Skeletal muscle cell (primary cell): ENCODE results near the gene PASK.

ENCODE experiments used
- DNase-seq: peaks from one replicate; pipeline ENCODE4 v3.0.0-alpha.2; 2010; ENCODE audit warnings: low read depth
- H3K4me3 ChIP-seq: 2 replicates; pipeline ENCODE4 v1.5.1; 2011; ENCODE audit warnings: low read depth, mild to moderate bottlenecking, control low read depth, low read length, moderate library complexity

Gene PASK

DNA sequence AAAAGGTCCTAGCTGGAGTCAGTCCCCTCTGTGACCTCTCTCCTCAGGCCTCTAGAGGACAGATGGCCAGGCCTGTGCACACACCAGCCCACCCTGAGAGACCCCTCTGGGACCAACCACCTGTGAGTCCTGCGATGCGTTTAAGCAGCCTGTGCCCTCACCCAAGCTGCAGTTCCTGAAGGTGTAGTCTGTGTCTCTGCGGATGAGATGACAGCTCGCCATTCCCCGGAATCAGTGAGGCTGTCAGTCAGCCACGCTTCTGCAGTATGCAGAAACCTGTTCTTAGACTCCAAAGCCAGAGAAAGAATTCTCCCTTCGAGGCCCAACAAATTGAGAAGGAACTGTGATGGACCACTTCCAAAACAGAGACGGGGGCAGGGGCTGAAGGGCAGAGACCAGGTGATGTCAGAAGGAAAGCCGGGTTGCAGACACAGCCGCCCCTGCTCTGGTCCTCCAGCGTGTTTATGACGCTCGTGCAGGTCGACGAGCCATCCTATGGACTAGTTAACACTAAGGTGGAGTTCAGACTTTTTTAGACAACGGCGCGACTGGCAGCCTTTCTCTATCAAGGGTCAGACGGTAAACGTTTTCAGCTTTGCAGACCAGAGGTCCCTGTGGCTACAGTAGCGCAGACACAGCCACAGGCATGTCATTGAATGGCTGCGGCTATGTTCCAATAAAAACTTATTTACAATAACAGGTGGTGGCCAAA lies 57.4 kb downstream of the PASK start:
- DNase-seq: no peak
- H3K4me3 ChIP-seq: no peak overlapping the region

DNA sequence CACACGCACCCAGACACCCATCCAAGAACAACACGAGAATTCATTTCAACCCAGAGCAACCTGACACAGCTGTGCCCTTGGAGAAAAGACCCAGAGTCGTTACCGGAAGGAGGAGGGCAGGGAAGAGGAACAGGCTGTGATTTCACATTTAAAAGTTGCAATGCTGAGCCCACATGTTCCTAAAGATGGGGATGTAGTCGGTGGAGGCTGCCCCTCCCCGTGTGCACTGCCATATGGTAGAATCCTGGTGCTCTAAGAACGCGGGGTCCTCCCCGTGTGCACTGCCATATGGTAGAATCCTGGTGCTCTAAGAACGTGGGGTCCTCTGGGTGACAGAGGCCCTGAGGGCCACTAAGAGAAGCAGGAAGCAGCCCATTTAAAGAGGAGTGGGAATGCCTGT lies 58.1 kb downstream of the PASK start:
- no peak for DNase-seq
- H3K4me3 ChIP-seq: no peak overlapping the region

DNA sequence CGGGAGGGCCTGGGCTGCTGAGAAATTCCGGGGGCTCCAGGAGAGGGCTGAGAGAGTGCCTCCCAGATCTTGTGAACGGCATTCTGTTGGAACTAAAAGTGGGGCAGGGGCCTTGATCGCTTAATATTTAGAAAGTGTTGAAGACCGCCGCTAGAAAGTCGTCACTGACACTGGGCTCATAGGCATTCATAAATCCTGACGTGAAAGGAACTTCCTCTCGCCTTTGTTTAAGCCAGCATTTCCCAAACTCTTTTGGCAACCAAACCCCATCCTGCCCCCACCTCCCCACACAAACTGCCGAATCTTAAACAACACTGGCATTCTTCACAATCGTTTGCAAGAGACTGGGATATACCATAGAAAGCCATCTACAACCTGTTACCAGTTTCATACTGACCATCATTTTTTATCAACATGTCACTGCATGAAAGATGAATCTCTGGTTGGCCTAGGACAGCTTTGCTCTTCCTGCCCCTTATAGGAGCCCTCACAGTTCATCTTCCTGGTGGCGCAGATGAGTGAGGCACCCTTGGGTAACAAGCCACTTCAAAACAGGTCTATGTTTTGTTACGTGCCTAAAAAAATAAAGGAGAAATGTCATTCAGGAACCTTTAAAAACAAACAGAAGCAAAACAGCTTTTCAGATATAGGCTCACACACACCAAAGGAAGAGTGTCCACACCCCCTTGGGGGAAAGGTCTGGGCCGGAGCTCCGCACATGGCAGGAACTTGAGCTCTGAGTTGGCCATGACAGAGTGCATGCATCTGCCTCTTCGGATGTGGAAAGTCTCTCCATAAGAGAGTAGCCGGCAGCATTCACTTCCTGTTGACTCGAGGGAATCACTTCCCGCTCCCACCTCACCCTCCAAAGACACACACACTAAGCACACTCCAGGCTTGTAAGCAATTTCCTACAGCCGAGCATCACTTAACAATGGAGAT lies 60.2 kb downstream of the PASK start:
- no peak overlapping the region for H3K4me3 ChIP-seq
- no peak for DNase-seq

DNA sequence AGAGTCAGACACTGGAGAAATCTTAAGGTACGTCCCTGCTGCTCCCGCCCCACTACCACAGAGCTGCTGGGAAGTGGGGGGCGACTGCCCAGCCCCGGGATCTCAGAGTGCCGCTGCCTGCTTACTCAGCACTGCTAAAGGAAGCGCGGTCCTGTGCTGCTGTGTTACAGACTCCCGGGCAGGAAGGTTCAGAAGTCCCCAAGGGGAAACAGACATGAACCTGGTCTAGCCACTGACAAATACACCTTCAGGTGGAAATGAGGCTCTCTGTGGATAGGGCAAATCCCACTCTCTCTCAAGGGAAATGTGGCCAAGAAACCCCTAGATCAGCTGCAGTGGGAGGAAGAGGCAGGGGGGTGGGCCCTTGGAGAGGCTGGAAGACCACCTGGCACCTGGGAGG lies 60.9 kb downstream of the PASK start:
- no peak overlapping the region for H3K4me3 ChIP-seq
- no peak for DNase-seq

DNA sequence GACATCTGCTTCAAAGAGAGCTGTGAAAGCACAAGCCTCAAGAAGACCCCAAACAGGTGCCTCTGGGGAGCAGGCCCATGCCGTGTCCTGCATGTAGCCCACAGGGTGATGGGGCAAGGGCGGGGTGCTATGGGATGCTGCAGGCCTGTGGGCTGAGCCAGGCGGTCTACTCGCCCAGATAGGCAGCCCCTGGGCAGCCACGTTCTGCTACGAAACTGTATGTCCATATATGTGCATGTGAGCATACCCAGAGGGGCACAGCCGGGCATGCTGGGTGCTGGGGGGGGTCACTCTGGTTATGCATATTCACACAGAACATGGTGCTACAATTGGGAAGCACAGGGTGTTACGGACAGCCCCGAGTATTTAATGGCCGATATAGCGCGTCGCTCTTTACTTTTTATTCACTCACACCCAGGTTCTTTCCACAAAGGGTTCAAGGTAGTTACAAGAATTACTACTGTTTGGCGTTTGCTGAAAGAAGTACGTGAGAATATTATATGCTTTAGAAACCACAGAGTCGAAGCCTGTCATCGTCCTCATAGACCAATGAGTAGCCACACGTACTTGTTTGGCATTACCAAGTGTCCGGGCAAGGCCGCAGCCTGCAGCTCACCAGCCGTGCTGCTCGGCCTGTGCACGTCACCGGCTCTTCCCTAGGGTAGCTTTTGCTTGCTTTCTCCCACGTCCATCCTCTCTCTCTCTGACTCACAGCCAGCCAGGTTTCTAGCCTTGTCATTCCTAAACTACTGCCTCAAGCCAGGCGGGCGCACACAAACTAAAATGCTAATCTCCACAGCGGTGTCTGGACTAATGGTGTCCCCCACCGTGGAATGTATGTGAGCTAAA lies 61.6 kb downstream of the PASK start:
- H3K4me3 ChIP-seq: no peak overlapping the region
- DNase-seq: no peak

DNA sequence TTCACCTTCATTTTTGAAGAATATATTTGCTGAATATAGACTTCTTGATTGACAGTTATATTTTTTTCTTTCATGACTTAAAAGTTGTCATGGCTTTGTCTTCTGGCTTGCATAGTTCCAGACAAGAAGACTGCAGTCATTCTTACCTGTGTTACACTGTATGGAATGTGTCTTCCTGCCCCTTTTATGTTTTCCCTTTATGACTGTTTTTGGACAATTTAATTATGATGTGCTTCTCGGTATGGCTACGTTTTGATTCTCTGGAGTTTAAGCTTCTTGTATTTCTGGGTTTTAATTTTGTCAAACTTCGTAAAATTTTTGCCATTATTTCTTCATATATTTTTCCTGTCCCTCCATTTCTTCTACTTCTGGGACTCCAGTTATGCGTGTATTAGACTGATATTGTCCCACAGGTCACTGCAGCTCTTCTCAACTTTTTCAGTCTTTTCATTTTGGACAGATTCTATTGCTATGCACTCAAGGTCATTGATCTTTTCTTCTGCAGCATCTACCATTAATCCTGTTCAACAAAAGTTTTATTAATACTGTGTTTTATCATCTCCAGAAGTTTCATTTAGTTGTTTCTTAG lies 64.3 kb downstream of the PASK start:
- no peak for DNase-seq
- no peak overlapping the region for H3K4me3 ChIP-seq

DNA sequence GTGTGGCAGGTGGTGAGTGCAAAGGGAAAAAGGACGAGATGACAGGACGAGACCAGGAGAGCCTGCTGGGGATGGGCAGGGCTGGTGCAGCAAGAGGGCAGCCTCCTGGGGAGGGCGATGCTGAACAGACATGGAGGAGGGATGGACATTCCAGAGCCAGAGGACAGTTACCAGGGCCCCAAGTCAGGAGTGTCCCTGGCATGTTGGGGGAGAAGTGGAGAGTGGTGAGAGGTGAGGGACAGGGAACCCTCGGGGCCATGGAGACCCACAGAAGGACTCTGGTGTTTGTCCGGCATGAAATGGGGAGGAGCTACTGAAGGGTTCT lies 66.2 kb downstream of the PASK start:
- no peak for DNase-seq

DNA sequence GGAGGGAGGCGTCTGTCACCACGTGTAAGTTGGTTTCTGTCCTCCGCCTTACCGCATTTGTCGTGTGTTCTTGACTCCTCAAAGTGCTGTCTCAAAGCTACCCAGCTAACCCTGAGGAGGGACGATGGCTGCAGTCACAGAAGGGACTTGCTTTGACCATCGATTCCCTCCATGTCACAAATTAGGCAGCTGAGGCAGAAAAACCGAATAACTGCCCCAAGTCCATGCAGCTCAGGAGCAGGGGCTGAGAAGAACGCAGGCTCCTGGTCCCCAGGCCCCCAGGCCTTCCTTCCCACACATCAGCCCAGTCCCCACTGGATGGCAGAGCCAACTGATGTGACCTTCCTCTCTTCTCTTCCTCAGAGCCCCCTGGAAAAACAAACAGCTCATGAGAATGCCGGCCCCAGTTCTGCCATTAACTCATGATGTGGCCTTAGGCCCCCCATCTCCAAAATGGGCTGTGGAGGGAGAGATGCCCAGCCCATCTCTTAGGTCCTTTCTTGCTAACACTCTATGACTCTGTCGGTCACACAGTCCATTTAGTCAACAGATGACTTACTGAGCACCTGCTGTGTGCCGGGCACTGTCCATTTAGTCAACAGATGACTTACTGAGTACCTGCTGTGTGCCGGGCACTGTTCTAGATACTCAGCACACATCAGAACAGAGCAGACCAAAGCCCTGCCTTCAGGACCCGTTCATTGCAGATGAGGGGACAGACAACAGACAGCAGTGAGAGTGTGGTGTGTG lies 66.8 kb downstream of the PASK start:
- DNase-seq: no peak
- no peak overlapping the region for H3K4me3 ChIP-seq

More for the DNA sequence above, 66.2 kb downstream of the PASK start:
- no peak overlapping the region for H3K4me3 ChIP-seq

DNA sequence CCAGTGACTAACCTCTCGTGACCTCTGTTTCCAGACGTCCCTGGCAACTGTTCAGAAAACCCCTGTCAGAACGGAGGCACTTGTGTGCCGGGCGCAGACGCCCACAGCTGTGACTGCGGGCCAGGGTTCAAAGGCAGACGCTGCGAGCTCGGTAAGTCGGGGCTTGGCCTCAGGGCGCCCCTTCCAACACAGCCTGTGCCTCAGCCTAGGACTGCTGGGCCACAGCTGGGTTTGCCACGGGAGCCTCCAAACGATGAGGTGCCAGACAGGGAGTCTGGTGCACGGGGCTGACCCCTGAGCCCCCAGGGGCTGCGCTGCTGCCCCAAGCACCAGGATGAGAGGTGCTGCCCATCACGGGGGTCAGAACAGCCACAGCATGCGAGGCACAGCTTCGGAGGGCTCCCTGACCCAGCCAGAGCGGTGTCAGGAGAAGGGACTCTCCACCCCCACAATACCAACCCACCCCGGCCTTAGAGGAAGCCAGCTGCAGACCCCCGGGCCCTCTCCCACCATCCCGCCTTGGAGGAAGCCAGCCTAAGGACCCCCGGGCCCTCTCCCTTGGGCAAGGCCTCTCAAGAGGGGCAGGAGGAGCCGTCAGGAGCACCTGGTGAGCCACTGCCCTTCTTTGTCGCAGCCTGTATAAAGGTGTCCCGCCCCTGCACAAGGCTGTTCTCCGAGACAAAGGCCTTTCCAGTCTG lies 67.5 kb downstream of the PASK start:
- no peak overlapping the region for H3K4me3 ChIP-seq
- DNase-seq: no peak

DNA sequence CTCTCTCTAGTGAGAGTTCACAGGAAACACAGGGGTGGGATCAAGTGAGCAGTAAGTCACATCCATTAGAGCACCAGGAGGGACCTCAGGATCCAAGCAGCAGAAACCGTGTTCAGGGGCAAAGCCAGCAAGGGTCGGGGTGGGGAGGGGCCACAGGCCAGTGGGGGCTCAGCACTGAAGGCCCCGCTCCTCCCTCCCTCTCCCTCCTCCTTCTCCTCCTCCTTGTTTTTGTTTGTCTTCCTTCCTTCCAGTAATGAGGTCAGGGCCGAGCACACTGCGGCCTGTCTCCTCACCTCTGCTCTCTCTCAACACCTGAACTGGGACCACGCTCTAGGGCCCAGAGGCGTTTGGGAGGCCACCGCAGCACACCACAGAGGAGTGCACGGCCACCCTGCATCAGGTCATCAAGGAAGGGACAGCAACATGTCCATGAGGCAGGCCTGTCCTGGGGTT lies 68.1 kb downstream of the PASK start:
- no peak for DNase-seq
- no peak overlapping the region for H3K4me3 ChIP-seq

DNA sequence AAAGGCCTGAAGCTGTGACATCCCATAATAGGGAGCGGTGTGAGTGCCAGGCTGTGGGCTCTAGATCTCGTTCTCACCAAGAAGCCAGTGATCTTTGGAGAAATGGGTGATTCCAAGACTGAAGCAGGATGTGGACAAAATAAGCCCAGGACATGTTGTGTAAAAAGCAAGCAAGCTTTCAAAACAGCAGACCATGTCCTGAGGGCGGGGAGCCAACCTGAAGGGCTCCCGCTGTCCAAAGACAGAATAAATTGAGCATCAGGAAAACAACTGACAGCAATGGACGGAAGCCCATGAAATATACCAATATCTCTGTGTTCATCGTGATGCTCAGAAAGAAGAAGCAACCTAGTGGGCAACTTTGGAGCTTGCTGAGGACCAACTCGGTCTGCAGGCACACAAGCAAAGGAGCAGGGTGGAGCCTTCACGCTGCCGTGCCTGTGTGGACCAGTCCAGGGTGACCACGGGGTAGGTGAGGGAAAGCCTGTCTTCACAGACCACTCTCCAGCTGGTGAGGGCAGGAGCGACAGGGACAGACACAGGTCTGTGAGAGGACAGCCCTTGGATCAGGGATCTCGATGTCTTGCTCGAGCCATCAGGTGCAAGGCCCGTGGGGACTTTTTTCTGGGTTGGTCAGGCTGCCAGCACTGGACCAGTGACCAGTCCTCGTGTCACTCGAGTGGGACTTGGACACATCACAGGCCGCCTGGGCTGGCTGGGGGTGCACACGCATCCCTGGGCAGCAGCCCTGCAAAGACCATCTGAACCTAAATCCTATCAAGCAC lies 68.7 kb downstream of the PASK start:
- H3K4me3 ChIP-seq: no peak overlapping the region
- DNase-seq: no peak

DNA sequence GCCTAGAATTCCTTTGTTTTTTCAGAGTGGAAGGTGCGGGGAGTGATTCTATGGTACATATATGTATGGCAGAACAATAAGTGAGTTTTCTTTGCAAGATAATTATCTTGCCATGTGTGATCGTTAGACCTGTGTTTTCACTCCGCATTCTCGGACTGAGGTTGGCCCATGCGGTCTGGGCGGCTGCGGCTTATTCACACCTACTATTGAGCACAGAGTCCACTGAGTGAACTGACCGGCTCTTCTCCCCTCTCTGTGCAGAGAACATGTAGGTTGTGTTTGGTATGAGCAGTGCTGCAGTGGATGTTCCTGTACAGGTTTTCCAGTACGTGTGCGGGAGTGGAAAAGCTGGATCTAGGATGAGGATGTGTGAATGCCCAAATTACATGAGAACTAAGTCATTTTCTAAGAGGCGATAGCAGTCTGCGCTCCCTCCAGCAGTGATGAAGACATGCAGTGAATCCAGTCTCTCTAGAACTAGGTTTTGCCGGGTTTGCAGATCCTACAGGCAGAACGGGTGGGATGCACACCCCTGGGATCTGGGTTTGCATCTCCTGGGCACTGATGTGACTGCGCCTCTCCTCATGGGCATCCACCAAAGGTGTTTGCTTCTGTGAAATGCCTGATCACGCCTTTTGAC lies 74.3 kb downstream of the PASK start:
- no peak overlapping the region for H3K4me3 ChIP-seq
- DNase-seq: no peak

DNA sequence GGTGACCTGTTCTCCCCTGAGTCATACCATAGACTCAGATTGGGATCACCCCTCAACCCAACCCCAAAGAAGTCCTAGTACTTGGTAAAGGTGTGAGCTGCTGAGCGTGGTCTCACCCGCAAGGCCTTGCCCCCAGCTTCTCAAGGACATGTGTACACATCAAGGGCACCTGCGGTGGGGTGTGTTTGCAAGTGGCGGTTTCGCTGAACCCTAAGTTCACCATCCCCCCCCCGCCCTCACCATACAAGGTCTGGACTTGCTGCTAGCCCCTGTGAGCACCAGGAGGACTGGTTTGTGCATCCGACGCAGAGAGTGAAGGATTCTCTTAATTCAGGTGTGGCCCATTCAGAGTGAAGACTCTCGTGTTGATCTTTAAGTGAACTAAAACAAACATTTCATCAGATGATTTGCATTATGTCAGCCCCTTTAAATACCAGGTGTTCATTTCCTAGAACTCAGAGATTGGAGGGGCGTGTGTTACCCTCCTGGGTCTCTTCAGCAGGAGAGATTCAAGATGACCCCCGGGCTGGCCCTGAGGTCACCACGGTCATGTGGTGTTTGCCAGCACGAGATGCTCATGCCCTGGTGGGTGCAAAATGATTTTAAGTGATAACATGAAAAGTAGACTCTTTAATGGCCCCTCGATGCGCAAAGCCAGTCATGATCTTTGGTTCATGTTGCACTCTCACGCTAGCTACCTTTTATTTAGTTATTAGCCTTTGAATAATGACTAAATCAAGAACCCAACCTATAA lies 75.0 kb downstream of the PASK start:
- no peak for DNase-seq
- H3K4me3 ChIP-seq: no peak overlapping the region

DNA sequence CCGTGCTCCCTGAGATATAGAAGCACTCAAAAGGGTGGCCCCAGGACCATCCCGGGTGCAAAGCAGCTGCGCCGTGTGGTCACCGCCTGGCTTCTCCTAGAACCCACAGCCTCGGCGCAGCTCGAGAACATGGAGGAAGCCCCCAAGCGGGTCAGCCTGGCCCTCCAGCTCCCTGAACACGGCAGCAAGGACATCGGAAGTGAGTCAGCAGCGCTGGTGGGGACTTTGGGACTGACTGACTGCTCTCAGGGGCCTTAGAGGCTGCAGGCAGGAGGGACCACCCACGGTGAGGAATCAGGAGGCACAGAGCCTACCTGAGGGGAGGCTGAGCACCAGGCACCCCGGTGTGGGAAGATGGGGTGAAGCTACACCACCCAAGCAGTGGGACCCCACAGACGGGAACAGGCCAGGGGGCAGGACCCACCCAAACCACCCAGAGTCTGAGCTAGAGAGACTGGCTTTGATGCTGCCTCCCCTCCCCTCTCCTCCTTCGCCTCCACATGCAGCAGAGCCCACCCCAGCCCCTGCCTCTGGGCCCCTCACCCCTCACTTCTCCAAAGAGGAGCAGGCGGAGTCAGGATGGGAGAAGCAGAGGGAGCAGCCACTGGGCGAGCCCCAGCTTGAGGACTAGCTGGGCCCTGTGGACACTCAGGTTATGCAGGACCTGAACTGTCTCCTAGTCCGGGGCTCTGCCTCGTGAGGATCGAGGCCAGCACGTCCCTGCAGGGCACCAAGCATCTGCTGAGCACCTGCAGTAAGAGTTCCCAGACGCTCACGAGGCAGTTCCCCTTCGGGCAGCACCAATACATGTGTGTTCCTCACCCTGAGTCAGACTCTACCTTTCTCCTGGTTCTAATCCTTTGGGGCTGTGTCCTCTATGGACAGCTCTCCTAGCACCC lies 75.9 kb downstream of the PASK start:
- H3K4me3 ChIP-seq: no peak overlapping the region
- no peak for DNase-seq

DNA sequence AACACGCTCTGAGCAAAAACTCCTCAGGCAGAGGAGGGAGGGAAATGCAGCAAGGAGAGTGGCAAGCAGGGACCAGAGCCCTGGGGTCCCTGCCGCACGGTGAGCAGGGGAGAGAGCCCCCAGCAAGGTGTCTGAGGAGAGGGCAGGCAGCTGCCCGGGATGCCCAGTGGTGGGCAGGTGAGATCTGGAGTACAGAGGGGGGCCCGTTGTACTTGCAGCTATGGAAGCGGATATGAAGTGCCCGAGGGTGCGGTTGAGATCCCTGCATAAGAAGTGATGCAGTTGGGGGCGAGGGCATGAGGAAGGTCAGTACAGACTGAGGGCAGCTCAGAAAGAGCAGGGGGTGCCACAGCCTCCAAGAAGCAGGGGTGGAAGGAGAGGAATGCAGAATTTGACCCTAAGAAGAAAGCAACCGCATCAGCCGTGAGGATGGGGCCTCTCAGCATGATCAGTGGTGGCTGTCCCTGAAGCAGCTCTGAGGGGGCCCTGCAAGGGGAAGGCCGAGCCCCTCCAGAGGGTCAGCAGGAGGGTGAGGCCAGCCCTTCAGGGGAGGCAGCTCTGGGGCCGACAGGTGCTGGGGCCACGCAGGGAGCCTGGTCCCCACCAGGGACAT lies 76.6 kb downstream of the PASK start:
- H3K4me3 ChIP-seq: no peak overlapping the region
- DNase-seq: no peak
